ENCODE data around the gene TMEM117. TPM values are rescaled to one million over a fixed set of nuclear protein-coding genes. Genes with fewer than 3 reads are reported as not detected.

TMEM117 gene
- total RNA-seq, 2 donors from 2014 or later, result 0.79 to 1.4 TPM

GRCh38 chr12:43872396-43872795 lies 36.5 kb downstream of the TMEM117 start:
- Histone ChIP-seq H3K27ac (ENCODE audit: low read depth, low read length) (no peak overlapping the region), H3K4me1 (ENCODE audit: control insufficient read depth, insufficient read depth, low read length) (no peaks in the 10 kb centered on the region), H3K9me3 (ENCODE audit: control insufficient read depth, low read length) (no peaks in the 10 kb centered on the region), H3K9ac (ENCODE audit: extremely low read depth, low read length, poor library complexity, severe bottlenecking) (no peak overlapping the region), H3K4me3 (ENCODE audit: low read length) (no peak overlapping the region), H3K27me3 (ENCODE audit: control insufficient read depth, insufficient read depth, low read length, poor library complexity, severe bottlenecking) (no peaks in the 10 kb centered on the region), H3K36me3 (ENCODE audit: control insufficient read depth, insufficient read depth, low read length) (no peaks in the 10 kb centered on the region)
- no peak overlapping the region for H3K4me3 Mint-ChIP-seq
- no peaks in the 10 kb centered on the region for H3K9me3 Mint-ChIP-seq
- no peaks in the 10 kb centered on the region for H3K27me3 Mint-ChIP-seq (ENCODE audit: insufficient read depth)
- no peaks in the 10 kb centered on the region for H3K4me1 Mint-ChIP-seq
- H3K27ac Mint-ChIP-seq, result no peak overlapping the region
- no peaks in the 10 kb centered on the region for H3K36me3 Mint-ChIP-seq (ENCODE audit: low read depth)
- no peak for TF ChIP-seq CTCF (conservative IDR thresholded peaks at IDR 0.05)
- DNase-seq, result no peak
- WGBS, 2 experiments (ENCODE audit: insufficient coverage in 1 of 2, insufficient read length in 1 of 2), result 92 to 100% methylated on average over 1 to 2 of the region's 2 CpGs

- no peaks in the 10 kb centered on the region for H3K36me3 ChIP-seq (ENCODE audit: control insufficient read depth, insufficient read depth, low read length)
- no peaks in the 10 kb centered on the region for H3K27me3 ChIP-seq (ENCODE audit: control insufficient read depth, insufficient read depth, low read length, poor library complexity, severe bottlenecking)
- TF ChIP-seq CTCF (conservative IDR thresholded peaks at IDR 0.05), result no peak
- Mint-ChIP-seq H3K36me3 (ENCODE audit: low read depth) (no peaks in the 10 kb centered on the region), H3K9me3 (no peaks in the 10 kb centered on the region), H3K4me3 (no peak overlapping the region), H3K27me3 (ENCODE audit: insufficient read depth) (no peaks in the 10 kb centered on the region), H3K4me1 (no peaks in the 10 kb centered on the region), H3K27ac (no peak overlapping the region)
- H3K27ac ChIP-seq (ENCODE audit: low read depth, low read length), result no peak overlapping the region
- DNase-seq, result no peak
- WGBS, 2 experiments (ENCODE audit: insufficient coverage in 1 of 2, insufficient read length in 1 of 2), result 75% methylated on average over 3 of the region's 3 CpGs; no CpG with 5 or more reads in 1 of the 2 experiments
- no peak overlapping the region for H3K9ac ChIP-seq (ENCODE audit: extremely low read depth, low read length, poor library complexity, severe bottlenecking)
- no peak overlapping the region for H3K4me3 ChIP-seq (ENCODE audit: low read length)
- H3K4me1 ChIP-seq (ENCODE audit: control insufficient read depth, insufficient read depth, low read length), result no peaks in the 10 kb centered on the region
- no peaks in the 10 kb centered on the region for H3K9me3 ChIP-seq (ENCODE audit: control insufficient read depth, low read length)
These were observed 42.2 kb downstream of the TMEM117 start for GRCh38 chr12:43878050-43878449.

GRCh38 chr12:43880547-43880946 lies 44.7 kb downstream of the TMEM117 start:
- no peaks in the 10 kb centered on the region for H3K4me1 ChIP-seq (ENCODE audit: control insufficient read depth, insufficient read depth, low read length)
- no peak overlapping the region for H3K4me3 ChIP-seq (ENCODE audit: low read length)
- H3K9ac ChIP-seq (ENCODE audit: extremely low read depth, low read length, poor library complexity, severe bottlenecking), result no peak overlapping the region
- H3K27me3 ChIP-seq (ENCODE audit: control insufficient read depth, insufficient read depth, low read length, poor library complexity, severe bottlenecking), result no peaks in the 10 kb centered on the region
- Mint-ChIP-seq H3K27me3 (ENCODE audit: insufficient read depth) (no peaks in the 10 kb centered on the region), H3K4me1 (no peaks in the 10 kb centered on the region), H3K4me3 (no peak overlapping the region), H3K9me3 (no peaks in the 10 kb centered on the region), H3K36me3 (ENCODE audit: low read depth) (no peaks in the 10 kb centered on the region), H3K27ac (no peak overlapping the region)
- DNase-seq, result no peak
- H3K36me3 ChIP-seq (ENCODE audit: control insufficient read depth, insufficient read depth, low read length), result no peaks in the 10 kb centered on the region
- no peak for TF ChIP-seq CTCF (conservative IDR thresholded peaks at IDR 0.05)
- H3K9me3 ChIP-seq (ENCODE audit: control insufficient read depth, low read length), result no peaks in the 10 kb centered on the region
- no peak overlapping the region for H3K27ac ChIP-seq (ENCODE audit: low read depth, low read length)
- WGBS, 2 experiments (ENCODE audit: insufficient coverage in 1 of 2, insufficient read length in 1 of 2), result 78 to 88% methylated on average over 1 of the region's 1 CpG

Data from endodermal cell (in vitro differentiated cells).